Fibroblast of lung (primary cell): ENCODE data around the gene STMP1. TPM values are rescaled to one million over a fixed set of nuclear protein-coding genes. Genes with fewer than 3 reads are reported as not detected.

Source experiments
- DNase-seq, 2 donors: peaks; one replicate each; pipeline versions ENCODE4 v3.0.0 to v3.0.0-alpha.2; 2010; ENCODE audit warnings: low read depth in 2 of 2
- H2AFZ ChIP-seq: 2 replicates; pipeline ENCODE4 v1.5.1; 2012; ENCODE audit warnings: low read length, control low read depth, inconsistent platforms
- H3K27ac ChIP-seq: 2 replicates; pipeline ENCODE4 v1.5.1; 2011; ENCODE audit warnings: low read length, control low read depth; ENCODE audit not compliant: insufficient read depth
- H3K27me3 ChIP-seq: 2 replicates; pipeline ENCODE4 v1.5.1; 2011; ENCODE audit warnings: mild to moderate bottlenecking, low read length; ENCODE audit not compliant: control insufficient read depth, insufficient read depth
- H3K36me3 ChIP-seq: 2 replicates; pipeline ENCODE4 v1.5.1; 2011; ENCODE audit warnings: low read length; ENCODE audit not compliant: control insufficient read depth, insufficient read depth
- H3K4me1 ChIP-seq: 2 replicates; pipeline ENCODE4 v1.5.1; 2011; ENCODE audit warnings: low read length; ENCODE audit not compliant: control insufficient read depth, insufficient read depth; ENCODE audit errors: extremely low read depth
- H3K4me2 ChIP-seq: 2 replicates; pipeline ENCODE4 v1.5.1; 2011; ENCODE audit warnings: low read length, control low read depth; ENCODE audit not compliant: insufficient read depth; ENCODE audit errors: extremely low read depth
- H3K4me3 ChIP-seq, 4 experiments: fragments of 200-600 bp in 1 of 4; sonication (generic) in 1 of 4; replicated peaks in 1 of 4; 2 replicates each; pipeline ENCODE4 v1.5.1; 2011 to 2016; ENCODE audit warnings: low read length in 4 of 4, low read depth in 3 of 4, mild to moderate bottlenecking in 3 of 4, control low read depth in 2 of 4, inconsistent platforms in 1 of 4, mixed read lengths in 1 of 4; ENCODE audit not compliant: insufficient read depth in 1 of 4; ENCODE audit errors: control extremely low read depth in 1 of 4
- H3K79me2 ChIP-seq: 2 replicates; pipeline ENCODE4 v1.5.1; 2012; ENCODE audit warnings: mild to moderate bottlenecking, low read length, inconsistent platforms; ENCODE audit not compliant: control insufficient read depth, insufficient read depth
- H3K9ac ChIP-seq: 2 replicates; pipeline ENCODE4 v1.5.1; 2011; ENCODE audit warnings: mild to moderate bottlenecking, low read length, control low read depth; ENCODE audit not compliant: insufficient read depth
- H3K9me3 ChIP-seq: 2 replicates; pipeline ENCODE4 v1.5.1; 2012; ENCODE audit warnings: low read depth, low read length; ENCODE audit not compliant: control insufficient read depth, insufficient read depth
- H4K20me1 ChIP-seq: 2 replicates; pipeline ENCODE4 v1.5.1; 2011; ENCODE audit warnings: low read length; ENCODE audit not compliant: control insufficient read depth, insufficient read depth; ENCODE audit errors: extremely low read depth
- CTCF ChIP-seq, 2 donors: IDR thresholded peaks in 1 of 2; conservative IDR thresholded peaks in 1 of 2; 1 replicate in 1 of 2; 2 replicates in 1 of 2; pipeline ENCODE4 v1.5.1; 2011 to 2012; ENCODE audit warnings: low read length in 2 of 2, control low read depth in 1 of 2, inconsistent platforms in 1 of 2, low read depth in 1 of 2, mild to moderate bottlenecking in 1 of 2
- EZH2 ChIP-seq: IDR thresholded peaks from 2 replicates; pipeline ENCODE4 v1.5.1; 2012; ENCODE audit warnings: low read length, control low read depth, mild to moderate bottlenecking; ENCODE audit errors: missing control alignments
- polyA plus RNA-seq, 2 donors: library from polyadenylated mRNA; depleted of rRNA in 1 of 2; stranded (reverse) in 1 of 2; unstranded in 1 of 2; fragments of >200 nt; gene quantifications; 2 replicates each; pipeline ENCODE4 v1.2.1, GENCODE V29; 2011 to 2012; ENCODE audit warnings: missing spikeins in 1 of 2
- total RNA-seq: library from RNA; depleted of rRNA; stranded (reverse); fragments of >200 nt; gene quantifications from 2 replicates; pipeline ENCODE4 v1.2.1, GENCODE V29; 2014

STMP1 gene
- total and polyA plus RNA-seq, 2 donors (not counting 1 experiment from before 2014, with no cell fraction given): 16.7 to 50.6 TPM

DNA sequence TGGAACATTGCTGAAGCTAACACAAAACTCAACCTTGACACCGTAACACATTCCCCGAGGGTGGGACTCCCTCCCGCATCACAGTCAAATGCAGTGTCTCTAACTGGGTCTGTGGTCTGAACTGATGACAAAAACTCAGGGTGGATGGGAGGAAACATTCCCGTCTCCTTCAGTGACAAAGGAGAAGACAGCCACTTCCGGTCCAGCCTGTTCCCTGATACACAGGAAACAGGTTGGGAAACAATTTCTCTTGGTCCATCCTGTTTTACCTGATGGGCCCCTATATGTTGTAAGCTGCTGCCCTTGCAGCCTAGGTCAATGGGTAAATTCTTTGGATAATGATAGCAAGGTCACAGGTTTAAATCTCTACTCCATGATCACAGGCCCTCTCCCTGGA, 45.3 kb downstream of the STMP1 start:
- TF ChIP-seq EZH2 (no peak), CTCF (conservative IDR thresholded peaks at IDR 0.05 in 1 of 2, IDR thresholded peaks at IDR 0.05 in 1 of 2; ENCODE audit: low read depth in 1 of 2, low read length in 2 of 2) (no peak)
- no peak overlapping the region for H3K9ac ChIP-seq

DNA sequence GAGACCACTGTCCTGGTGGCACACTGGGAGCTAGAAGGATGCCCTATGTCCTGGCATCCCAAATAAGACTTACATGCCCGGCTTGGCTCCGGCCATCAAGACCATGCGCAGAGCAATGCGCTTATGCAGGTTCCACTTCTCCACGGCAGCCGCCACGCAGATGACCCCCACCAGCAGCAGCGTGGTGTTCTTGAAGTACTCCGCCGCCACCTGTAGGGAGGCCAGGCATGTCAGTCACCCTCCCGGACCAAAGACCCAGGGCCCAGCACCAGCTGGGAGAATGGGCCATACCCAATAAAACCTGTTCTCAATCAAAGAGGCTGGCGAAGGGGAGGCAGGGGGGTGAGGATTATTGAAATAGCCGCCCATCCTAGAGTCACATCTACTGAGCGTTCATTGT, 45.7 kb downstream of the STMP1 start:
- no peak for TF ChIP-seq CTCF (conservative IDR thresholded peaks at IDR 0.05 in 1 of 2, IDR thresholded peaks at IDR 0.05 in 1 of 2; ENCODE audit: low read depth in 1 of 2, low read length in 2 of 2)
- TF ChIP-seq EZH2: no peak
- H3K9ac ChIP-seq: no peak overlapping the region
- H3K27ac ChIP-seq: no peak overlapping the region
- no peaks in the 10 kb centered on the region for H3K79me2 ChIP-seq
- H3K4me2 ChIP-seq: no peak overlapping the region
- H2AFZ ChIP-seq: no peak overlapping the region
- no peak for DNase-seq
- no peaks in the 10 kb centered on the region for H4K20me1 ChIP-seq
- H3K4me3 ChIP-seq: no peak overlapping the region
- H3K4me1 ChIP-seq: no peaks in the 10 kb centered on the region
- H3K9me3 ChIP-seq: no peaks in the 10 kb centered on the region
- no peaks in the 10 kb centered on the region for H3K36me3 ChIP-seq
- H3K27me3 ChIP-seq: no peaks in the 10 kb centered on the region

More for the DNA sequence above, 45.3 kb downstream of the STMP1 start:
- Histone ChIP-seq H3K4me1 (no peaks in the 10 kb centered on the region), H2AFZ (no peak overlapping the region), H3K79me2 (no peaks in the 10 kb centered on the region), H4K20me1 (no peaks in the 10 kb centered on the region), H3K36me3 (no peaks in the 10 kb centered on the region), H3K9me3 (no peaks in the 10 kb centered on the region), H3K27ac (no peak overlapping the region), H3K27me3 (no peaks in the 10 kb centered on the region), H3K4me3 (no peak overlapping the region), H3K4me2 (no peak overlapping the region)
- DNase-seq: no peak

DNA sequence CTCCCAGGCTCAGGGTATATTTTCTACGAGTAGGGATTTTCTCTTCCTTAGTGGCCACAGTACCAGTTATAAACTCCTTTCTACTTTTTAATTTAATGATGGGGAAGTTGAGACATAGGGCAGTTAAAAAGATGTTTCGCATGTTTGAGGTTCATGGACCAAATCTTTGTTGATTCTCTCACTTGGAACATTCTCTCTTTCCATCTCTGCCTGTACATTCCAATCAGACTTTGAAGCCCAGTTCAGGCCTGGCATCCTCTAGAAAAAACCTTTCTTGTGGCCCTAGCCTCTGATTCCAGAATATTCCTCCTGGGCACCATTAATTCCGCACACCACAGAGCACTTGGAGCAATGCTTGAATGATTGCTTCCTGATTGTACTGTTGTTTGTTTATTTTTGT, 47.2 kb downstream of the STMP1 start:
- Histone ChIP-seq H3K9ac (no peak overlapping the region), H3K4me2 (no peak overlapping the region), H3K27ac (no peak overlapping the region), H3K27me3 (no peaks in the 10 kb centered on the region), H3K79me2 (no peaks in the 10 kb centered on the region), H4K20me1 (no peaks in the 10 kb centered on the region), H3K9me3 (no peaks in the 10 kb centered on the region), H3K36me3 (peaks cover 2% of the 10 kb centered on the region), H2AFZ (no peak overlapping the region), H3K4me1 (peaks cover 2% of the 10 kb centered on the region), H3K4me3 (no peak overlapping the region)
- no peak for TF ChIP-seq EZH2
- no peak for TF ChIP-seq CTCF (conservative IDR thresholded peaks at IDR 0.05 in 1 of 2, IDR thresholded peaks at IDR 0.05 in 1 of 2; ENCODE audit: low read depth in 1 of 2, low read length in 2 of 2)
- no peak for DNase-seq
